GM23248 (cell line): ENCODE data around the gene ZNF599.

ENCODE experiments used
- EZH2 ChIP-seq: fragments of 200-600 bp; sonication (generic); IDR thresholded peaks from 2 replicates; pipeline ENCODE4 v1.6.1; 2018; ENCODE audit warnings: antibody characterized with exemption, mild to moderate bottlenecking; ENCODE audit not compliant: insufficient read depth, poor library complexity, severe bottlenecking
- EZH2phosphoT487 ChIP-seq: fragments of 200-600 bp; sonication (generic); IDR thresholded peaks from 2 replicates; pipeline ENCODE4 v1.6.1; 2018; ENCODE audit warnings: antibody characterized with exemption, moderate library complexity, mild to moderate bottlenecking, low read depth; ENCODE audit not compliant: insufficient read depth

GRCh38 chr19:34731019-34731829, 41.8 kb downstream of the ZNF599 start:
- no peak for TF ChIP-seq EZH2phosphoT487
- TF ChIP-seq EZH2 = no peak
